ENCODE results near the gene HLA-DMB. TPM values are rescaled to one million over a fixed set of nuclear protein-coding genes. Genes with fewer than 3 reads are reported as not detected.

The HLA-DMB gene
- total RNA-seq, 4 donors from 2014 or later: 3.4 to 24.8 (median 9.2) TPM

- H3K27ac ChIP-seq: peak overlapping the region; percentile 93 to 100 (median 100)
- peaks cover 19 to 39% (median 33%) of the 10 kb centered on the region in 3 donors for H3K36me3 ChIP-seq
- H3K27me3 ChIP-seq: no peaks in the 10 kb centered on the region
- intact Hi-C loops (cut with DNase I): no loop called here
- WGBS, 2 donors: 0% methylated on average over 11 to 30 of the region's 58 CpGs
- no peaks in the 10 kb centered on the region for H3K9me3 ChIP-seq
- TF ChIP-seq CTCF (IDR thresholded peaks at IDR 0.05) (peak in 2 of 6 experiments; percentile 10 to 37), POLR2A (IDR thresholded peaks at IDR 0.05) (peak; percentile 59 to 100 (median 92))
- H3K4me3 ChIP-seq: peak overlapping the region; percentile 71 to 92 (median 89)
- peaks cover 14 to 43% (median 29%) of the 10 kb centered on the region in 3 donors for H3K4me1 ChIP-seq
- peak; percentile 98 for DNase-seq
Measured at GRCh38 chr6:32971581-32972352, 30.9 kb upstream of the HLA-DMB start.

GRCh38 chr6:32971242-32971580, 30.4 kb upstream of the HLA-DMB start:
- intact Hi-C loops (cut with DNase I): no loop called here
- peaks cover 9 to 43% (median 29%) of the 10 kb centered on the region in 3 donors for H3K4me1 ChIP-seq
- no peaks in the 10 kb centered on the region for H3K9me3 ChIP-seq
- TF ChIP-seq POLR2A (IDR thresholded peaks at IDR 0.05) (no peak), CTCF (IDR thresholded peaks at IDR 0.05) (no peak)
- H3K27ac ChIP-seq: peak overlapping the region; percentile 93 to 100 (median 100)
- peaks cover 13 to 33% (median 27%) of the 10 kb centered on the region in 3 donors for H3K36me3 ChIP-seq
- 0% methylated on average over 15 of the region's 15 CpGs for WGBS, 2 donors
- peak overlapping the region; percentile 71 to 92 (median 89) for H3K4me3 ChIP-seq
- no peak for DNase-seq
- H3K27me3 ChIP-seq: no peaks in the 10 kb centered on the region

GRCh38 chr6:32970413-32971241, 29.8 kb upstream of the HLA-DMB start:
- Histone ChIP-seq H3K4me3 (peak overlapping the region; percentile 71 to 92 (median 89)), H3K27me3 (no peaks in the 10 kb centered on the region), H3K4me1 (peaks cover 4 to 43% (median 26%) of the 10 kb centered on the region in 3 donors), H3K27ac (peak overlapping the region; percentile 93 to 100 (median 100)), H3K9me3 (no peaks in the 10 kb centered on the region), H3K36me3 (peaks cover 10 to 28% (median 21%) of the 10 kb centered on the region in 3 donors)
- intact Hi-C loops (cut with DNase I): no loop called here
- no peak for TF ChIP-seq CTCF (IDR thresholded peaks at IDR 0.05)
- peak in 1 of 4 donors; percentile 63 for TF ChIP-seq POLR2A (IDR thresholded peaks at IDR 0.05)
- 0 to 1% methylated on average over 7 to 23 of the region's 43 CpGs for WGBS, 2 donors
- DNase-seq: no peak

- H3K36me3 ChIP-seq: peaks cover 10 to 20% (median 14%) of the 10 kb centered on the region in 3 donors
- DNase-seq: no peak
- intact Hi-C loops (cut with DNase I): no loop called here
- peak overlapping the region; percentile 71 to 92 (median 89) for H3K4me3 ChIP-seq
- H3K27ac ChIP-seq: peak overlapping the region; percentile 93 to 100 (median 100)
- H3K9me3 ChIP-seq: no peaks in the 10 kb centered on the region
- H3K27me3 ChIP-seq: no peaks in the 10 kb centered on the region
- peak in 2 of 4 donors; percentile 32 to 65 for TF ChIP-seq POLR2A (IDR thresholded peaks at IDR 0.05)
- TF ChIP-seq CTCF (IDR thresholded peaks at IDR 0.05): peak; percentile 25 to 85 (median 59)
- 0% methylated on average over 9 to 13 of the region's 19 CpGs for WGBS, 2 donors
- H3K4me1 ChIP-seq: peaks cover 4 to 35% (median 19%) of the 10 kb centered on the region in 3 donors
Measured at GRCh38 chr6:32969685-32970412, 29.0 kb upstream of the HLA-DMB start.
